GM19397 (cell line): ENCODE data around the gene COQ8B.
"Not testable (repeated sequence)": the region's sequence is repeated elsewhere in the genome, so short reads cannot be mapped to it uniquely, and the experiment has no call there.

Experiments used
- ATAC-seq: cut with Tn5 transposase; IDR thresholded peaks from one replicate; pipeline ENCODE4 v1.9.1; 2021; ENCODE audit warnings: mild to moderate bottlenecking, moderate library complexity; ENCODE audit not compliant: unreplicated experiment

The COQ8B gene

DNA sequence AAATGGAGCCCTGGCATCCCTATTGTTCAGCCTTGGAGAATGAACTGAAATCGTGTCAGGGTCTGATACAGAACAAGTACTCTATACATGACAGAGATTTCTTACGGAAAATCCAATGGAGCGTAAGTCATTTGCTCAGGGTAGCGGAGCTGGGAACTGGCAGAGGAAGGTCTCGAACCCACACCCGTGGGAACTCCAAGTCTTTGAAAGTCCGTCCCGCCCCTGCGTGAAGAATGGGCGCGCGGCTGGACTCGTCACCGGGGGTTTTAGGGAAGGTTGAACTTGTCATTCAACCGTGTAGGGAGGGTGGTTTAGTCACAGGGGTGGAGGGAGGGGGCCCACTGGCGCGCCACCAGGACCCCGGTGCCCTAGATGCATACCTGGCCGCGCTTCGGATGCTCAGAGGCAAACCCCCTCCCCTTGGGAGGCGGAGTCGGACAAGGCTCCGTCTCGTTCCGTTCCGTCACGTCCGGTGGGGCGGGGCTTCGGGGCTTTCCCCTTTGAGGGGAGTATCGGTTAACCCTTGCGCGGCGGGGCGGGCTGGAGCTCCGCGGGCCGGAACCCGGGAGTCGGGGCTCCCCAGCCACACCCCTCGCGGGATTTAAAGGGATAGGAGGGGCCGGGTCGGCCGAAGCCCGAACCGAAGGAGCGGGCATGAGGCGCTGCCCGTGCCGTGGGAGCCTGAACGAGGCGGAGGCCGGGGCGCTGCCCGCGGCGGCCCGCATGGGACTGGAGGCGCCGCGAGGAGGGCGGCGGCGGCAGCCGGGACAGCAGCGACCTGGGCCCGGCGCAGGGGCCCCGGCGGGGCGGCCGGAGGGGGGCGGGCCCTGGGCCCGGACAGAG lies at the start of gene COQ8B, which contains the start of gene ITPKC:
Gene COQ8B, minus strand, starts transcription at position 405 of the 843 bp plus-strand sequence. CDS start 2,254 bp downstream, outside the sequence.
Gene ITPKC, plus strand, starts transcription at position 631 of the 843 bp plus-strand sequence. Its CDS starts 24 bp downstream, at position 655.
- ATAC-seq, result peak; percentile 72

GRCh38 chr19:40766385-40766784 lies 49.7 kb upstream of the COQ8B start:
- ATAC-seq, result not testable (repeated sequence)

DNA sequence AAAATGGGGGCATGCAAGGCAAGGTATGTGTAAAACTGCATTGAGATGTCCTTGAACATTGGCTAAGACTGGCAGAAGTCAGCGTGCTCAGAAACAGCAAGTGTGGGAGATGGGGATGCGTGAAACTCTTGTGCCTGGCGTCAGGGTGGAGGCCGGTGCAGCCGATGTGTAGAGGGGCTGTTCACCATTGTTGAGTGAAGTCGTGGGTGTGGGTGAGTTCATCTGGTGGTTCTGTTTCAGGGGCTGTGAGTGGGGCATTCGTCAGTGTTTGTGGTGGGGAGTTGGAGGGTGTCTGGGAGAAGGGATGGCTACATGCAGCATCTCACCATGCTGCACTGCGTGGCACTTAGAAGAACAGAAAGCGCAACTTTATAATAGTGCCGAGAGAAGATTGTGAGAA lies 47.3 kb upstream of the COQ8B start:
- ATAC-seq, result no peak

- no peak for ATAC-seq
Observed at GRCh38 chr19:40763526-40763925, 46.8 kb upstream of the COQ8B start.

GRCh38 chr19:40762754-40763470 lies 46.2 kb upstream of the COQ8B start:
- no peak for ATAC-seq

GRCh38 chr19:40759352-40759751 lies 42.7 kb upstream of the COQ8B start:
- no peak for ATAC-seq

GRCh38 chr19:40758491-40758890 lies 41.8 kb upstream of the COQ8B start:
- no peak for ATAC-seq

GRCh38 chr19:40756502-40757110 lies 39.9 kb upstream of the COQ8B start:
- ATAC-seq, result no peak

- ATAC-seq, result no peak
Observed at GRCh38 chr19:40755791-40756190, 39.1 kb upstream of the COQ8B start.

- no peak for ATAC-seq
Observed at GRCh38 chr19:40755248-40755624, 38.5 kb upstream of the COQ8B start.

DNA sequence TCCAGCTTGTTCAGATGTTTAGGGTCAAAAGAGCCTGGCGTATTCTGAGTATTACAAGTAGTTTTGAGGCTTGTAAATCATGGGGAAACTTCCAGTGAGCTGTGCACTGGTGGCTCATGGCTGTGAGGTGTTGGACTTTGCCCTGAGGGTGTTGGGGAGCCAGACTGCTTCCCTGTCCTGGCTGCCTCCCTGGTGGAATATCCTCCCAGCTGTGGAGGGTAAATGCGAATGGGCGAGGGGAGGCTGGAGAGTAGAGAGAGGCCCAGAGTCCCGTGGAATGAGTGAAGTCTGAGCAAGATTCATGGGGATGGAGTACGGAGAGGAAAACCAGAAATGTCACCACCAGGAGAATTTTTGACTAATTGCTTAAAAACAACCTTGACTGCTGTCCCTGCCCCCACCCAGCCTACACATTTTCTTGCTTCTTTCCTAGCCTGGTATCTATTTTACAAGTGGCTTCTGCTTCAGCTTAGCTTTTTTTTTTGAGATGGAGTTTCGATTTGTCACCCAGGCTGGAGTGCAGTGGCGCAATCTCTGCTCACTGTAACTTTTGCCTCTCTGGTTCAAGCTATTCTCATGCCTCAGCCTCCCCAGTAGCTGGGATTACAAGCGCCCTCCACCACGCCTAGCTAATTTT lies 38.0 kb upstream of the COQ8B start:
- ATAC-seq, result no peak

- no peak for ATAC-seq
Observed at GRCh38 chr19:40752257-40752781, 35.6 kb upstream of the COQ8B start.

DNA sequence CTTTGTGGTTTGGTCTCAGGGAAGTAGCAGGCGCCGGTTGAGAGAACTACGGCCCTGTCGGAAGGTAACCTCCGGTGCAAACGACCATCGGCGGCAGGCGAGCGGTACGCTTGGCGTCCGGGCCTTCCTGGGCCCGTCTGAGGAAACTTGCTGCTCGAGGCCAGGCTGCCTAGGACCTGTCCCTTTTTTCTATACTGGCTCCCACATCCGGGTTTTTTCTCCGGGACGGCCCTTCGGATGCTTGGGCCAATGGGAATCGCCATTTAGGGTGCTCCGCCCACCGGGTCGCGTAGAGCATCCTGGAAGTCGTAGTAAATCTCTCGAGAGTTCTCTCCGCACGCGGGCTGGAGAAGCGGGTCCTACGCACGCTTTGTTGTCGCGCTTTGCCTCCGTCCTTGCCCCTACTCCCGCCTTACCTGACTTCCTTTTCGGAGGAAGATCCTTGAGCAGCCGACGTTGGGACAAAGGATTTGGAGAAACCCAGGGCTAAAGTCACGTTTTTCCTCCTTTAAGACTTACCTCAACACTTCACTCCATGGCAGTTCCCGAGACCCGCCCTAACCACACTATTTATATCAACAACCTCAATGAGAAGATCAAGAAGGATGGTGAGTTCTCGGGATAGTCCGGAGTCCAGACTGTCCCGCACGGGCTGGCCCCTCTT lies 34.3 kb upstream of the COQ8B start, which contains the start of gene SNRPA:
Gene SNRPA, plus strand, starts transcription at position 330 of the 664 bp plus-strand sequence. Its CDS starts 206 bp downstream, at position 536.
- ATAC-seq, result peak; percentile 61

- peak; percentile 84 for ATAC-seq
Observed at GRCh38 chr19:40750058-40750873, 33.6 kb upstream of the COQ8B start, which contains the start of gene ACTMAP. ACTMAP (minus strand) TSS chr19:40750477; CDS start chr19:40749803, 674 bp downstream.

GRCh38 chr19:40747536-40747935 lies 30.9 kb upstream of the COQ8B start:
- no peak for ATAC-seq

GRCh38 chr19:40745402-40745780 lies 28.7 kb upstream of the COQ8B start:
- no peak for ATAC-seq

GRCh38 chr19:40744554-40745401 lies 28.1 kb upstream of the COQ8B start:
- ATAC-seq, result no peak

GRCh38 chr19:40743926-40744325 lies 27.2 kb upstream of the COQ8B start:
- ATAC-seq, result no peak
